B cell (primary cell): ENCODE data around the gene ANKS1B. TPM values are rescaled to one million over a fixed set of nuclear protein-coding genes. Genes with fewer than 3 reads are reported as not detected.

Experiments used
- ATAC-seq: fragments of 200-7000 bp; cut with Tn5 transposase; one replicate; pipeline ENCODE4 v1.10.0; 2021; ENCODE audit warnings: low read depth, mild to moderate bottlenecking, moderate number of reproducible peaks, moderate library complexity
- CTCF ChIA-PET: fragments of 350-600 bp; sonication (Branson Sonifier 250); formaldehyde crosslinking; loops from one replicate; lab custom pipeline; 2021; ENCODE audit warnings: antibody characterized with exemption, inconsistent platforms; lab: Charles Lee
- POLR2A ChIA-PET: fragments of 350-600 bp; sonication (Branson Sonifier 250); formaldehyde crosslinking; loops from one replicate; lab custom pipeline; 2021; ENCODE audit warnings: antibody characterized with exemption; lab: Charles Lee
- DNase-seq: peaks from one replicate; pipeline ENCODE4 v3.0.0; 2013
- H2AFZ ChIP-seq: 2 replicates; pipeline ENCODE4 v1.6.1; 2012; ENCODE audit warnings: mild to moderate bottlenecking, low read depth, low read length; ENCODE audit not compliant: insufficient read depth, poor library complexity, severe bottlenecking
- H3K27ac ChIP-seq, 2 donors: 1 replicate in 1 of 2; 2 replicates in 1 of 2; pipeline ENCODE4 v1.5.1; 2012 to 2013; ENCODE audit warnings: low read length in 2 of 2, mild to moderate bottlenecking in 2 of 2, moderate library complexity in 1 of 2
- H3K27me3 ChIP-seq, 4 experiments: fragments of 200-600 bp in 1 of 4; sonication (generic) in 1 of 4; replicated peaks in 1 of 4; 1 replicate in 2 of 4; 2 replicates in 2 of 4; pipeline versions ENCODE4 v1.6.1 to v1.7.0; 2013 to 2016; ENCODE audit warnings: low read length in 3 of 4, mild to moderate bottlenecking in 2 of 4, mixed read lengths in 1 of 4, moderate library complexity in 1 of 4; ENCODE audit not compliant: insufficient read depth in 4 of 4, control insufficient read depth in 3 of 4; ENCODE audit errors: control extremely low read depth in 1 of 4
- H3K36me3 ChIP-seq, 2 experiments: replicated peaks in 1 of 2; 1 replicate in 1 of 2; 2 replicates in 1 of 2; pipeline versions ENCODE4 v1.6.1 to v1.7.1; 2013; ENCODE audit warnings: low read length in 1 of 2; ENCODE audit not compliant: insufficient read depth in 2 of 2, control insufficient read depth in 1 of 2; ENCODE audit errors: control extremely low read depth in 1 of 2, extremely low read depth in 1 of 2
- H3K4me1 ChIP-seq, 2 donors: fragments of 200-600 bp in 1 of 2; sonication (generic) in 1 of 2; 1 replicate in 1 of 2; 2 replicates in 1 of 2; pipeline versions ENCODE4 v1.5.1 to v1.6.1; 2013 to 2017; ENCODE audit warnings: low read length in 2 of 2; ENCODE audit not compliant: control insufficient read depth in 2 of 2, insufficient read depth in 2 of 2
- H3K4me2 ChIP-seq: replicated peaks from 2 replicates; pipeline ENCODE3; 2012; ENCODE audit warnings: mild to moderate bottlenecking, low read depth, low read length; ENCODE audit not compliant: poor library complexity, severe bottlenecking
- H3K4me3 ChIP-seq, 5 experiments: fragments of 200-600 bp in 1 of 5; sonication (generic) in 1 of 5; 1 replicate in 3 of 5; 2 replicates in 2 of 5; pipeline versions ENCODE4 v1.5.1 to v1.7.0; 2011 to 2016; ENCODE audit warnings: low read length in 4 of 5, mild to moderate bottlenecking in 4 of 5, low read depth in 2 of 5, control low read depth in 1 of 5, moderate library complexity in 1 of 5; ENCODE audit not compliant: insufficient read depth in 1 of 5; ENCODE audit errors: control extremely low read depth in 1 of 5, extremely low read depth in 1 of 5
- H3K79me2 ChIP-seq: fragments of 200-600 bp; sonication (generic); one replicate; pipeline ENCODE4 v1.6.0; 2016; ENCODE audit warnings: low read length; ENCODE audit not compliant: control insufficient read depth, insufficient read depth
- H3K9ac ChIP-seq: fragments of 200-600 bp; sonication (generic); 2 replicates; pipeline ENCODE4 v1.6.1; 2017; ENCODE audit warnings: mild to moderate bottlenecking, low read length, moderate library complexity
- H3K9me3 ChIP-seq, 3 donors: one replicate each; pipeline versions ENCODE4 v1.6.1 to v1.7.1; 2013; ENCODE audit warnings: low read length in 2 of 3; ENCODE audit not compliant: control insufficient read depth in 2 of 3, insufficient read depth in 1 of 3; ENCODE audit errors: control extremely low read depth in 1 of 3
- H4K20me1 ChIP-seq: 2 replicates; pipeline ENCODE4 v1.6.0; 2012; ENCODE audit warnings: mild to moderate bottlenecking, low read length; ENCODE audit not compliant: insufficient read depth, control insufficient read depth, poor library complexity, severe bottlenecking
- H3K27ac Mint-ChIP-seq: one replicate; pipeline ENCODE4 v1.8.0; 2021; ENCODE audit warnings: mixed read lengths
- H3K27me3 Mint-ChIP-seq: one replicate; pipeline ENCODE4 v1.8.0; 2021; ENCODE audit warnings: mixed read lengths
- H3K4me1 Mint-ChIP-seq: one replicate; pipeline ENCODE4 v1.8.0; 2021; ENCODE audit warnings: mixed read lengths
- H3K4me3 Mint-ChIP-seq: one replicate; pipeline ENCODE4 v1.8.0; 2021; ENCODE audit warnings: mixed read lengths
- H3K9me3 Mint-ChIP-seq: one replicate; pipeline ENCODE4 v1.8.0; 2022; ENCODE audit warnings: mixed read lengths; ENCODE audit not compliant: insufficient read depth
- CTCF ChIP-seq: fragments of 200-600 bp; IDR thresholded peaks from one replicate; pipeline ENCODE4 v1.8.0; 2022; ENCODE audit warnings: antibody characterized with exemption, mild to moderate bottlenecking
- EZH2 ChIP-seq: IDR thresholded peaks from 2 replicates; pipeline ENCODE4 v1.6.1; 2012; ENCODE audit warnings: borderline replicate concordance, low read depth, mild to moderate bottlenecking, moderate library complexity, low read length; ENCODE audit not compliant: insufficient read depth, poor library complexity, severe bottlenecking
- WGBS: methylation state at CpG from one replicate; pipeline ENCODE4 v1.1.5; 2013; ENCODE audit warnings: missing lambda C conversion rate; ENCODE audit not compliant: insufficient coverage; 5-methylcytosine and 5-hydroxymethylcytosine counted together
- intact Hi-C: fragments of 100-400 bp; cut with micrococcal nuclease; formaldehyde crosslinking; loops from one replicate; pipeline ENCODE4 v1.10.0; 2022
- polyA plus RNA-seq: library from polyadenylated mRNA; depleted of rRNA; stranded (reverse); fragments of >200 nt; gene quantifications from 2 replicates; pipeline ENCODE4 v1.2.3, GENCODE V29; 2012
- total RNA-seq, 2 donors: library from RNA; stranded (reverse); fragments of 120-200 nt in 1 of 2; gene quantifications; 1 replicate in 1 of 2; 2 replicates in 1 of 2; pipeline versions ENCODE4 v1.2.3 to v1.2.4, GENCODE V29; 2013 to 2022

Gene ANKS1B
- total and polyA plus RNA-seq, 2 donors (not counting 1 experiment from before 2014, with no cell fraction given), result not detected

- no peaks in the 10 kb centered on the region for H3K27me3 Mint-ChIP-seq
- POLR2A ChIA-PET, result no interaction called here
- H2AFZ ChIP-seq, result no peak overlapping the region
- no peak overlapping the region for H3K4me3 ChIP-seq
- no peaks in the 10 kb centered on the region for H3K79me2 ChIP-seq
- no peak overlapping the region for H3K27ac ChIP-seq
- ATAC-seq (no peak), DNase-seq (no peak)
- TF ChIP-seq CTCF (no peak), EZH2 (no peak)
- no peaks in the 10 kb centered on the region for H3K9me3 Mint-ChIP-seq
- no peaks in the 10 kb centered on the region for H3K36me3 ChIP-seq
- H3K27me3 ChIP-seq, result no peaks in the 10 kb centered on the region
- intact Hi-C loops, result no loop called here
- no peaks in the 10 kb centered on the region for H3K9me3 ChIP-seq
- CTCF ChIA-PET, result no interaction called here
- no peak overlapping the region for H3K9ac ChIP-seq
- H3K4me3 Mint-ChIP-seq, result no peak overlapping the region
- H3K4me1 ChIP-seq, result no peaks in the 10 kb centered on the region
- H3K27ac Mint-ChIP-seq, result no peak overlapping the region
- no CpG with 5 or more reads among the region's 1 CpG for WGBS
- no peaks in the 10 kb centered on the region for H3K4me1 Mint-ChIP-seq
- no peaks in the 10 kb centered on the region for H4K20me1 ChIP-seq
- no peak overlapping the region for H3K4me2 ChIP-seq
These were observed 273.5 kb downstream of the ANKS1B start for GRCh38 chr12:99711246-99711645.

- no peaks in the 10 kb centered on the region for H3K27me3 ChIP-seq
- H3K4me1 ChIP-seq, result no peaks in the 10 kb centered on the region
- POLR2A ChIA-PET, result no interaction called here
- no peaks in the 10 kb centered on the region for H4K20me1 ChIP-seq
- no peak overlapping the region for H3K9ac ChIP-seq
- H3K4me2 ChIP-seq, result no peak overlapping the region
- H3K9me3 ChIP-seq, result no peaks in the 10 kb centered on the region
- no peak overlapping the region for H3K4me3 Mint-ChIP-seq
- no peak overlapping the region for H3K4me3 ChIP-seq
- H3K27ac ChIP-seq, result no peak overlapping the region
- H3K79me2 ChIP-seq, result no peaks in the 10 kb centered on the region
- no peak overlapping the region for H3K27ac Mint-ChIP-seq
- no peaks in the 10 kb centered on the region for H3K36me3 ChIP-seq
- TF ChIP-seq EZH2, result no peak
- TF ChIP-seq CTCF, result no peak
- no peaks in the 10 kb centered on the region for H3K4me1 Mint-ChIP-seq
- DNase-seq, result no peak
- no peak overlapping the region for H2AFZ ChIP-seq
- no peaks in the 10 kb centered on the region for H3K27me3 Mint-ChIP-seq
- CTCF ChIA-PET, result no interaction called here
- intact Hi-C loops, result no loop called here
- ATAC-seq, result no peak
- no peaks in the 10 kb centered on the region for H3K9me3 Mint-ChIP-seq
These were observed 275.1 kb downstream of the ANKS1B start for GRCh38 chr12:99709619-99710018.
